CD4-positive, alpha-beta T cell treated with Interleukin-15 for 1 hour (primary cell): ENCODE measurements around the gene AQP3.
"Not testable (repeated sequence)": the region's sequence is repeated elsewhere in the genome, so short reads cannot be mapped to it uniquely, and the experiment has no call there.

ENCODE experiments used
- DNase-seq: peaks from one replicate; pipeline ENCODE4 v3.0.0-alpha.2; 2020

Gene AQP3

GRCh38 chr9:33440204-33440603 lies 7.2 kb downstream of the AQP3 start:
- no peak for DNase-seq

- no peak for DNase-seq
Observed at GRCh38 chr9:33439731-33440130, 7.7 kb downstream of the AQP3 start.

- DNase-seq, result no peak
Observed at GRCh38 chr9:33438926-33439680, 8.3 kb downstream of the AQP3 start.

GRCh38 chr9:33437898-33438297 lies 9.5 kb downstream of the AQP3 start:
- DNase-seq, result no peak

- DNase-seq, result no peak
Observed at GRCh38 chr9:33437205-33437604, 10.2 kb downstream of the AQP3 start.

- DNase-seq, result no peak
Observed at GRCh38 chr9:33436445-33436844, 10.9 kb downstream of the AQP3 start.

GRCh38 chr9:33435821-33436277 lies 11.5 kb downstream of the AQP3 start:
- no peak for DNase-seq

GRCh38 chr9:33434317-33435105 lies 12.9 kb downstream of the AQP3 start:
- DNase-seq, result no peak

GRCh38 chr9:33433871-33434270 lies 13.5 kb downstream of the AQP3 start:
- no peak for DNase-seq

- no peak for DNase-seq
Observed at GRCh38 chr9:33431420-33431819, 16.0 kb downstream of the AQP3 start.

GRCh38 chr9:33430942-33431341 lies 16.5 kb downstream of the AQP3 start:
- no peak for DNase-seq

GRCh38 chr9:33429256-33429985 lies 18.0 kb downstream of the AQP3 start:
- no peak for DNase-seq

- DNase-seq, result peak; percentile 26
Observed at GRCh38 chr9:33426843-33427293, 20.5 kb downstream of the AQP3 start.

- no peak for DNase-seq
Observed at GRCh38 chr9:33425128-33425533, 22.3 kb downstream of the AQP3 start.

GRCh38 chr9:33424492-33424891 lies 22.9 kb downstream of the AQP3 start:
- DNase-seq, result not testable (repeated sequence)

- not testable (repeated sequence) for DNase-seq
Observed at GRCh38 chr9:33424043-33424442, 23.4 kb downstream of the AQP3 start.

- DNase-seq, result no peak
Observed at GRCh38 chr9:33419708-33420303, 27.6 kb downstream of the AQP3 start.

GRCh38 chr9:33418090-33418489 lies 29.3 kb downstream of the AQP3 start:
- no peak for DNase-seq

- DNase-seq, result peak; percentile 30
Observed at GRCh38 chr9:33416996-33417395, 30.4 kb downstream of the AQP3 start.

- peak; percentile 89 for DNase-seq
Observed at GRCh38 chr9:33415501-33416038, 31.8 kb downstream of the AQP3 start.

GRCh38 chr9:33414889-33415500 lies 32.4 kb downstream of the AQP3 start:
- DNase-seq, result no peak

- no peak for DNase-seq
Observed at GRCh38 chr9:33414268-33414667, 33.1 kb downstream of the AQP3 start.
